H1 (cell line): ENCODE data around the gene MPIG6B. TPM values are rescaled to one million over a fixed set of nuclear protein-coding genes. Genes with fewer than 3 reads are reported as not detected.

ENCODE experiments used
- CTCF ChIA-PET: fragments of 300-600 bp; sonication (Branson Sonifier 250); formaldehyde crosslinking; loops from one replicate; lab custom pipeline; 2021; ENCODE audit not compliant: partially characterized antibody; lab: Charles Lee
- POLR2A ChIA-PET: fragments of 300-600 bp; sonication (Branson Sonifier 250); formaldehyde crosslinking; loops from one replicate; lab custom pipeline; 2021; ENCODE audit warnings: inconsistent platforms; ENCODE audit not compliant: partially characterized antibody; lab: Charles Lee
- DNase-seq, 2 experiments: peaks; one replicate each; pipeline versions ENCODE4 v3.0.0 to v3.0.0-alpha.2; 2010 to 2022; ENCODE audit warnings: low spot score in 2 of 2, low read depth in 1 of 2, mixed read lengths in 1 of 2
- FAIRE-seq: peaks from 2 replicates; lab custom pipeline; 2011; peaks lifted over from hg19 to GRCh38; lab: Jason Lieb, UNC
- H2AFZ ChIP-seq: 2 replicates; pipeline ENCODE4 v1.8.1; 2012; ENCODE audit warnings: low read length, inconsistent platforms
- H2AK5ac ChIP-seq: 2 replicates; pipeline ENCODE4 v1.6.1; 2013; ENCODE audit warnings: low read depth, low read length
- H2BK120ac ChIP-seq: replicated peaks from 2 replicates; pipeline ENCODE3; 2013; ENCODE audit warnings: low read depth, low read length, inconsistent platforms
- H2BK12ac ChIP-seq: 2 replicates; pipeline ENCODE4 v1.6.1; 2013; ENCODE audit warnings: low read depth, low read length
- H2BK15ac ChIP-seq: 2 replicates; pipeline ENCODE4 v1.6.1; 2013; ENCODE audit warnings: low read length
- H2BK20ac ChIP-seq: 2 replicates; pipeline ENCODE4 v1.6.1; 2013; ENCODE audit warnings: low read length
- H2BK5ac ChIP-seq: 2 replicates; pipeline ENCODE4 v1.6.1; 2013; ENCODE audit warnings: low read depth, low read length
- H3K14ac ChIP-seq: 2 replicates; pipeline ENCODE4 v1.6.1; 2013; ENCODE audit warnings: inconsistent platforms; ENCODE audit not compliant: insufficient read length
- H3K18ac ChIP-seq: 2 replicates; pipeline ENCODE4 v1.6.1; 2013; ENCODE audit warnings: low read length; ENCODE audit errors: extremely low read depth
- H3K23ac ChIP-seq: 2 replicates; pipeline ENCODE4 v1.6.1; 2013; ENCODE audit warnings: inconsistent platforms; ENCODE audit not compliant: insufficient read length
- H3K23me2 ChIP-seq: 2 replicates; pipeline ENCODE4 v1.6.1; 2013; ENCODE audit warnings: low read depth, low read length
- H3K27ac ChIP-seq: 2 replicates; pipeline ENCODE4 v1.6.1; 2011; ENCODE audit warnings: low read depth, low read length, inconsistent platforms
- H3K27me3 ChIP-seq, 4 experiments: replicated peaks in 1 of 4; 1 replicate in 1 of 4; 2 replicates in 3 of 4; pipeline versions ENCODE4 v1.6.1 to v1.8.1; 2011 to 2013; ENCODE audit warnings: low read length in 3 of 4, mild to moderate bottlenecking in 3 of 4, inconsistent platforms in 2 of 4, mixed read lengths in 2 of 4, moderate library complexity in 1 of 4; ENCODE audit not compliant: control insufficient read depth in 3 of 4, insufficient read depth in 3 of 4; ENCODE audit errors: extremely low read depth in 1 of 4
- H3K36me3 ChIP-seq, 4 experiments: 2 replicates each; pipeline versions ENCODE4 v1.6.1 to v1.8.1; 2011 to 2013; ENCODE audit warnings: mild to moderate bottlenecking in 4 of 4, low read length in 3 of 4, moderate library complexity in 2 of 4, control low read depth in 1 of 4, inconsistent platforms in 1 of 4; ENCODE audit not compliant: insufficient read depth in 4 of 4, control insufficient read depth in 2 of 4
- H3K4ac ChIP-seq: replicated peaks from 2 replicates; pipeline ENCODE3; 2013; ENCODE audit warnings: low read length, low read depth, mixed read lengths, inconsistent platforms; ENCODE audit not compliant: insufficient read length
- H3K4me1 ChIP-seq, 4 experiments: replicated peaks in 1 of 4; 1 replicate in 1 of 4; 2 replicates in 3 of 4; pipeline versions ENCODE4 v1.6.1 to v1.8.1; 2011 to 2013; ENCODE audit warnings: low read length in 3 of 4, inconsistent platforms in 2 of 4, mixed read lengths in 1 of 4; ENCODE audit not compliant: insufficient read depth in 4 of 4, control insufficient read depth in 3 of 4
- H3K4me2 ChIP-seq, 2 experiments: 2 replicates each; pipeline versions ENCODE4 v1.6.1 to v1.8.1; 2011 to 2013; ENCODE audit warnings: low read depth in 2 of 2, low read length in 2 of 2, control low read depth in 1 of 2, inconsistent platforms in 1 of 2, mild to moderate bottlenecking in 1 of 2; ENCODE audit not compliant: insufficient read depth in 1 of 2
- H3K4me3 ChIP-seq, 4 experiments: fragments of 200-600, 300-600 bp in 1 of 4; sonication (generic), shearing (Covaris generic), sonication (Bioruptor Twin) in 1 of 4; 2 replicates each; pipeline versions ENCODE4 v1.5.1 to v1.8.1; 2011 to 2016; ENCODE audit warnings: low read length in 4 of 4, low read depth in 3 of 4, control low read depth in 2 of 4, inconsistent platforms in 2 of 4, mild to moderate bottlenecking in 2 of 4, mixed read lengths in 1 of 4, moderate library complexity in 1 of 4; ENCODE audit not compliant: insufficient read depth in 2 of 4; ENCODE audit errors: extremely low read depth in 1 of 4
- H3K56ac ChIP-seq: replicated peaks from 2 replicates; pipeline ENCODE3; 2013; ENCODE audit warnings: low read depth, mild to moderate bottlenecking, mixed read lengths, low read length, inconsistent platforms; ENCODE audit not compliant: insufficient read length
- H3K79me1 ChIP-seq: 2 replicates; pipeline ENCODE4 v1.6.1; 2013; ENCODE audit warnings: low read depth, low read length, control low read depth
- H3K79me2 ChIP-seq, 2 experiments: 2 replicates each; pipeline versions ENCODE4 v1.6.1 to v1.8.1; 2012 to 2013; ENCODE audit warnings: low read length in 2 of 2, mild to moderate bottlenecking in 2 of 2, inconsistent platforms in 1 of 2; ENCODE audit not compliant: insufficient read depth in 2 of 2, control insufficient read depth in 1 of 2
- H3K9ac ChIP-seq, 4 experiments: replicated peaks in 1 of 4; 1 replicate in 1 of 4; 2 replicates in 3 of 4; pipeline versions ENCODE4 v1.6.1 to v1.8.1; 2011 to 2013; ENCODE audit warnings: low read depth in 3 of 4, low read length in 3 of 4, control low read depth in 2 of 4, mild to moderate bottlenecking in 2 of 4, moderate library complexity in 2 of 4, inconsistent platforms in 1 of 4; ENCODE audit errors: extremely low read depth in 1 of 4
- H3K9me3 ChIP-seq, 2 experiments: 2 replicates each; pipeline versions ENCODE4 v1.6.1 to v1.8.1; 2012 to 2013; ENCODE audit warnings: mild to moderate bottlenecking in 2 of 2, moderate library complexity in 2 of 2, control low read depth in 1 of 2, inconsistent platforms in 1 of 2, low read depth in 1 of 2, low read length in 1 of 2, mixed read lengths in 1 of 2; ENCODE audit not compliant: insufficient read depth in 2 of 2
- H4K20me1 ChIP-seq, 2 experiments: replicated peaks in 1 of 2; 2 replicates each; pipeline versions ENCODE3 to v1.8.1; 2011 to 2013; ENCODE audit warnings: inconsistent platforms in 2 of 2, low read length in 2 of 2, mild to moderate bottlenecking in 1 of 2; ENCODE audit not compliant: insufficient read depth in 2 of 2, control insufficient read depth in 1 of 2
- H4K5ac ChIP-seq: 2 replicates; pipeline ENCODE4 v1.6.1; 2013; ENCODE audit warnings: low read length, low read depth, mixed read lengths, inconsistent platforms; ENCODE audit not compliant: insufficient read length
- H4K8ac ChIP-seq: 2 replicates; pipeline ENCODE4 v1.8.0; 2013; ENCODE audit warnings: mild to moderate bottlenecking, moderate library complexity, low read length, inconsistent platforms; ENCODE audit not compliant: insufficient read depth; ENCODE audit errors: extremely low read depth
- H4K91ac ChIP-seq: replicated peaks from 2 replicates; pipeline ENCODE3; 2013; ENCODE audit warnings: low read length, mixed read lengths, inconsistent platforms; ENCODE audit not compliant: insufficient read length
- BACH1 ChIP-seq: IDR thresholded peaks from 2 replicates; pipeline ENCODE4 v1.6.1; 2012; ENCODE audit warnings: low read length, improper control_type of control experiment
- CHD1 ChIP-seq: IDR thresholded peaks from 2 replicates; pipeline ENCODE4 v1.6.1; 2012; ENCODE audit warnings: low read depth, low read length, improper control_type of control experiment
- EP300 ChIP-seq, 2 experiments: IDR thresholded peaks; 1 replicate in 1 of 2; 2 replicates in 1 of 2; pipeline ENCODE4 v1.6.1; 2011 to 2012; ENCODE audit warnings: low read depth in 2 of 2, low read length in 2 of 2, mild to moderate bottlenecking in 2 of 2, borderline replicate concordance in 1 of 2, inconsistent platforms in 1 of 2, moderate library complexity in 1 of 2
- JUN ChIP-seq: IDR thresholded peaks from 2 replicates; pipeline ENCODE4 v1.6.1; 2011; ENCODE audit warnings: low read depth, mild to moderate bottlenecking, improper control_type of control experiment, low read length
- SP2 ChIP-seq: IDR thresholded peaks from 2 replicates; pipeline ENCODE4 v1.6.1; 2012; ENCODE audit warnings: mild to moderate bottlenecking, low read length, inconsistent platforms
- ZNF274 ChIP-seq: IDR thresholded peaks from 2 replicates; pipeline ENCODE4 v1.7.0; 2012; ENCODE audit warnings: low read length, borderline replicate concordance; ENCODE audit errors: extremely low read depth
- WGBS, 2 experiments: shearing (Covaris generic) in 1 of 2; methylation state at CpG; one replicate each; pipeline versions ENCODE4 v1.1.6 to v1.1.7; 2013 to 2015; ENCODE audit warnings: low lambda C conversion rate in 2 of 2, mixed read lengths in 2 of 2, inconsistent platforms in 1 of 2, low coverage in 1 of 2, missing lambda C conversion rate in 1 of 2; ENCODE audit not compliant: insufficient replicate concordance in 2 of 2, insufficient coverage in 1 of 2, insufficient read length in 1 of 2; ENCODE audit errors: extremely low coverage in 1 of 2, missing lambda C conversion rate in 1 of 2; 5-methylcytosine and 5-hydroxymethylcytosine counted together
- polyA plus RNA-seq, 7 experiments: library from polyadenylated mRNA; depleted of rRNA in 3 of 7; stranded (reverse) in 5 of 7; unstranded in 2 of 7; fragments of >200 nt in 5 of 7; fragments of 200-250 nt in 2 of 7; gene quantifications; 1 replicate in 5 of 7; 2 replicates in 1 of 7; 4 replicates in 1 of 7; pipeline versions ENCODE4 v1.2.1 to v1.2.3, GENCODE V29; 2011 to 2013; ENCODE audit warnings: missing spikeins in 2 of 7, mixed read lengths in 2 of 7
- total RNA-seq: library from RNA; stranded (reverse); fragmentation: NEBNext Ultra II Directional; extraction: Animal tissue kit (Norgen Biotek cat#: 25700); gene quantifications from 2 replicates; pipeline ENCODE4 v1.2.1, GENCODE V29; 2021
- TF ChIP-seq, protein P1 (sequence below): IDR thresholded peaks from 2 replicates; pipeline ENCODE4 v1.6.1; 2012; ENCODE audit warnings: inconsistent platforms
- TF ChIP-seq, protein P2 (sequence below): IDR thresholded peaks from 2 replicates; pipeline ENCODE4 v1.6.1; 2012; ENCODE audit warnings: low read length, inconsistent platforms
- TF ChIP-seq, protein P3 (sequence below), 3 experiments: IDR thresholded peaks; 1 replicate in 2 of 3; 2 replicates in 1 of 3; pipeline versions ENCODE4 v1.5.1 to v1.6.1; 2011; ENCODE audit warnings: low read length in 3 of 3, mild to moderate bottlenecking in 3 of 3, inconsistent platforms in 2 of 3, low read depth in 1 of 3, moderate library complexity in 1 of 3; ENCODE audit not compliant: insufficient read depth in 1 of 3; ENCODE audit errors: control extremely low read depth in 1 of 3

Gene MPIG6B
- total and polyA plus RNA-seq, 2 of the 8 experiments (the other 6 are each of a cell fraction or from before 2014, with no cell fraction given): 0.18 TPM; not detected in 1

DNA sequence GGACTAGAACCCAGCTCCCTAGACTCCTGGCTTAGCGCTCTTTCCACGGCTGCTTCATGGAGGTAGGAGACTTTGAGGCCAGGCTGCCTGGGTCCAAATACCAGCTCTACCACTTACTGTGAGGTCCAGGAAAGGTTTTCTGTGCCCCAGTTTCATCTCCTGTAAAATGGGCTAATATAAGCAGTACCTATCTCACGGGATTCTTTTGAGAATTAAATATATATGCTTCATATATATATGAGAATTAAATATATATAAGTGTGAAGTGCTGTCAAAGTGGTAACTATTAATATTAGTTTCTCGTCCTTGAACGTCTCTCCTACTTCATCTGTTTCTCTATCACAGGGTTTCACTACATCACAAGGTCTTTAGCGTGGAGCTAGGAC lies 32.1 kb upstream of the MPIG6B start:
- H2BK20ac ChIP-seq: no peak overlapping the region
- H2AK5ac ChIP-seq: no peak overlapping the region
- H4K20me1 ChIP-seq: no peaks in the 10 kb centered on the region
- H3K79me2 ChIP-seq: no peaks in the 10 kb centered on the region
- no peak overlapping the region for H3K4ac ChIP-seq
- CTCF ChIA-PET: interaction anchor here (0.9 to 5.8 kb wide), 19 partner anchors 8 to 105 kb away, joined by 3 to 26 read pairs (median 6); partner anchors contain the start of genes BAG6, CSNK2B, DDAH2 and GPANK1
- no peak overlapping the region for H2BK12ac ChIP-seq
- H3K4me3 ChIP-seq: no peak overlapping the region
- no peak overlapping the region for H3K4me2 ChIP-seq
- no peaks in the 10 kb centered on the region for H3K9me3 ChIP-seq
- no peak overlapping the region for H3K14ac ChIP-seq
- H3K23me2 ChIP-seq: no peaks in the 10 kb centered on the region
- H2BK15ac ChIP-seq: no peak overlapping the region
- POLR2A ChIA-PET: interaction anchor here (0.7 to 6.6 kb wide), 11 partner anchors 11 to 59 kb away, joined by 3 to 33 read pairs (median 4); partner anchors contain the start of genes ABHD16A, BAG6, GPANK1 and LY6G6D
- FAIRE-seq (no peak), DNase-seq (no peak)
- H2BK5ac ChIP-seq: no peak overlapping the region
- peaks cover 8 to 28% (median 18%) of the 10 kb centered on the region in 4 experiments; a peak in 5 of 8 replicates for H3K36me3 ChIP-seq
- H3K18ac ChIP-seq: no peak overlapping the region
- no peak overlapping the region for H3K56ac ChIP-seq
- H3K79me1 ChIP-seq: no peaks in the 10 kb centered on the region
- H2AFZ ChIP-seq: no peak overlapping the region
- no peak overlapping the region for H4K91ac ChIP-seq
- H3K27ac ChIP-seq: no peak overlapping the region
- WGBS, 2 experiments: 90% methylated on average over 6 of the region's 6 CpGs; no CpG with 5 or more reads in 1 of the 2 experiments
- no peak overlapping the region for H3K23ac ChIP-seq
- no peak overlapping the region for H3K9ac ChIP-seq
- no peak overlapping the region for H4K8ac ChIP-seq
- H2BK120ac ChIP-seq: no peak overlapping the region
- H3K4me1 ChIP-seq: peaks cover 0 to 1% (median 0%) of the 10 kb centered on the region in 4 experiments; a peak in 2 of 7 replicates
- H4K5ac ChIP-seq: no peak overlapping the region
- H3K27me3 ChIP-seq: no peaks in the 10 kb centered on the region
- TF ChIP-seq ZNF274: no peak
- no peak for TF ChIP-seq CHD1
- TF ChIP-seq BACH1: no peak
- TF ChIP-seq, protein P1, sequence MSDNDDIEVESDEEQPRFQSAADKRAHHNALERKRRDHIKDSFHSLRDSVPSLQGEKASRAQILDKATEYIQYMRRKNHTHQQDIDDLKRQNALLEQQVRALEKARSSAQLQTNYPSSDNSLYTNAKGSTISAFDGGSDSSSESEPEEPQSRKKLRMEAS: no peak
- TF ChIP-seq, protein P2, sequence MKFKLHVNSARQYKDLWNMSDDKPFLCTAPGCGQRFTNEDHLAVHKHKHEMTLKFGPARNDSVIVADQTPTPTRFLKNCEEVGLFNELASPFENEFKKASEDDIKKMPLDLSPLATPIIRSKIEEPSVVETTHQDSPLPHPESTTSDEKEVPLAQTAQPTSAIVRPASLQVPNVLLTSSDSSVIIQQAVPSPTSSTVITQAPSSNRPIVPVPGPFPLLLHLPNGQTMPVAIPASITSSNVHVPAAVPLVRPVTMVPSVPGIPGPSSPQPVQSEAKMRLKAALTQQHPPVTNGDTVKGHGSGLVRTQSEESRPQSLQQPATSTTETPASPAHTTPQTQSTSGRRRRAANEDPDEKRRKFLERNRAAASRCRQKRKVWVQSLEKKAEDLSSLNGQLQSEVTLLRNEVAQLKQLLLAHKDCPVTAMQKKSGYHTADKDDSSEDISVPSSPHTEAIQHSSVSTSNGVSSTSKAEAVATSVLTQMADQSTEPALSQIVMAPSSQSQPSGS: no peak
- TF ChIP-seq JUN: no peak
- no peak for TF ChIP-seq SP2
- TF ChIP-seq, protein P3, sequence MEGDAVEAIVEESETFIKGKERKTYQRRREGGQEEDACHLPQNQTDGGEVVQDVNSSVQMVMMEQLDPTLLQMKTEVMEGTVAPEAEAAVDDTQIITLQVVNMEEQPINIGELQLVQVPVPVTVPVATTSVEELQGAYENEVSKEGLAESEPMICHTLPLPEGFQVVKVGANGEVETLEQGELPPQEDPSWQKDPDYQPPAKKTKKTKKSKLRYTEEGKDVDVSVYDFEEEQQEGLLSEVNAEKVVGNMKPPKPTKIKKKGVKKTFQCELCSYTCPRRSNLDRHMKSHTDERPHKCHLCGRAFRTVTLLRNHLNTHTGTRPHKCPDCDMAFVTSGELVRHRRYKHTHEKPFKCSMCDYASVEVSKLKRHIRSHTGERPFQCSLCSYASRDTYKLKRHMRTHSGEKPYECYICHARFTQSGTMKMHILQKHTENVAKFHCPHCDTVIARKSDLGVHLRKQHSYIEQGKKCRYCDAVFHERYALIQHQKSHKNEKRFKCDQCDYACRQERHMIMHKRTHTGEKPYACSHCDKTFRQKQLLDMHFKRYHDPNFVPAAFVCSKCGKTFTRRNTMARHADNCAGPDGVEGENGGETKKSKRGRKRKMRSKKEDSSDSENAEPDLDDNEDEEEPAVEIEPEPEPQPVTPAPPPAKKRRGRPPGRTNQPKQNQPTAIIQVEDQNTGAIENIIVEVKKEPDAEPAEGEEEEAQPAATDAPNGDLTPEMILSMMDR (IDR thresholded peaks at IDR 0.05; ENCODE audit: control extremely low read depth in 1 of 3, insufficient read depth in 1 of 3, low read depth in 1 of 3, low read length in 3 of 3): no peak
- no peak for TF ChIP-seq EP300 (IDR thresholded peaks at IDR 0.05; ENCODE audit: borderline replicate concordance in 1 of 2, low read depth in 2 of 2, low read length in 2 of 2)
